Measurements from ENCODE around the gene KIAA0408. TPM values are rescaled to one million over a fixed set of nuclear protein-coding genes. Genes with fewer than 3 reads are reported as not detected.

The KIAA0408 gene
- total and polyA plus RNA-seq, 9 of the 15 experiments (the other 6 are each of a cell fraction or from before 2014, with no cell fraction given), result 0.11 TPM; not detected in 8

GRCh38 chr6:127497410-127497809 is 38.2 kb upstream of the KIAA0408 start:
- Histone ChIP-seq H3K4me1 (replicated peaks in 1 of 2; ENCODE audit: control insufficient read depth in 2 of 2, insufficient read depth in 2 of 2, low read length in 2 of 2) (no peaks in the 10 kb centered on the region), H4K20me1 (replicated peaks; ENCODE audit: control insufficient read depth, insufficient read depth, low read length) (no peaks in the 10 kb centered on the region), H3K79me2 (ENCODE audit: control insufficient read depth, insufficient read depth, low read length) (no peaks in the 10 kb centered on the region), H2AFZ (ENCODE audit: low read depth, low read length) (no peak overlapping the region), H3K27ac (ENCODE audit: extremely low read depth, low read depth, low read length) (no peak overlapping the region), H3K9me1 (ENCODE audit: control insufficient read depth, insufficient read depth, low read length) (no peaks in the 10 kb centered on the region), H3K9me3 (replicated peaks; ENCODE audit: control insufficient read depth, insufficient read depth, low read depth, low read length) (no peaks in the 10 kb centered on the region), H3K4me3 (no peak overlapping the region), H3K9ac (ENCODE audit: insufficient read depth in 1 of 2, low read depth in 2 of 2, low read length in 2 of 2) (no peak overlapping the region), H3K36me3 (ENCODE audit: control insufficient read depth, insufficient read depth, low read length) (no peaks in the 10 kb centered on the region), H3K27me3 (ENCODE audit: control insufficient read depth in 2 of 2, insufficient read depth in 2 of 2, low read length in 2 of 2) (no peaks in the 10 kb centered on the region), H3K4me2 (ENCODE audit: insufficient read depth, low read length) (no peak overlapping the region)
- no peak for FAIRE-seq
- in situ Hi-C loops (cut with MboI), result no loop called here
- WGBS (ENCODE audit: insufficient coverage, low coverage, missing lambda C conversion rate), result 0% methylated on average over 1 of the region's 1 CpG
- no peak for DNase-seq (ENCODE audit: extremely low read depth in 1 of 4, low spot score in 3 of 4)
- ChIA-PET CTCF (ENCODE audit: low intra/inter-chr PET ratio) (no interaction called here), POLR2A (no interaction called here)
- intact Hi-C loops (cut with micrococcal nuclease), result no loop called here
- no TSS peak for BruUV-seq (replicated peaks)
- TF ChIP-seq RBBP5 (IDR thresholded peaks at IDR 0.05; ENCODE audit: borderline replicate concordance, insufficient read depth, low read length, poor library complexity, severe bottlenecking), result no peak
- no peak for TF ChIP-seq ZNF778 (CRISPR knock-in tag; IDR thresholded peaks at IDR 0.05)
- no peak for TF ChIP-seq ZBTB43 (CRISPR knock-in tag; IDR thresholded peaks at IDR 0.05)
- no peak for TF ChIP-seq GATA2 (CRISPR knock-in tag; IDR thresholded peaks at IDR 0.05)
- TF ChIP-seq ZBTB34 (CRISPR knock-in tag; IDR thresholded peaks at IDR 0.05), result no peak
- TF ChIP-seq ESRRA (IDR thresholded peaks at IDR 0.05; ENCODE audit: borderline replicate concordance, low read depth), result no peak
- no peak for TF ChIP-seq JUNB (CRISPR knock-in tag; conservative IDR thresholded peaks at IDR 0.05)
- TF ChIP-seq NFATC3 (IDR thresholded peaks at IDR 0.05), result no peak
- no peak for TF ChIP-seq MAZ (CRISPR knock-in tag; conservative IDR thresholded peaks at IDR 0.05 in 1 of 2, IDR thresholded peaks at IDR 0.05 in 1 of 2)
- ATAC-seq, result no peak
